LNCaP clone FGC (cell line): ENCODE results near the gene DLX4.

Source experiments
- DNase-seq: peaks from one replicate; pipeline ENCODE4 v3.0.0-alpha.2; 2011; ENCODE audit warnings: low read depth
- H3K4me3 ChIP-seq: 2 replicates; pipeline ENCODE4 v1.5.1; 2011; ENCODE audit warnings: mild to moderate bottlenecking, low read depth, low read length, control low read depth
- CTCF ChIP-seq: IDR thresholded peaks from 2 replicates; pipeline ENCODE4 v1.5.1; 2012; ENCODE audit warnings: mild to moderate bottlenecking; ENCODE audit not compliant: control insufficient read depth, insufficient read depth; ENCODE audit errors: extremely low read depth

DLX4 gene

GRCh38 chr17:49986396-49987289 is 17.7 kb downstream of the DLX4 start:
- no peak for TF ChIP-seq CTCF
- DNase-seq: no peak
- no peak overlapping the region for H3K4me3 ChIP-seq

- DNase-seq: no peak
- no peak overlapping the region for H3K4me3 ChIP-seq
- no peak for TF ChIP-seq CTCF
Measured at GRCh38 chr17:49987290-49987585, 18.2 kb downstream of the DLX4 start.

- no peak for TF ChIP-seq CTCF
- DNase-seq: peak; percentile 69
- H3K4me3 ChIP-seq: no peak overlapping the region
Measured at GRCh38 chr17:49987681-49988441, 18.9 kb downstream of the DLX4 start.

GRCh38 chr17:49989518-49989880 is 20.5 kb downstream of the DLX4 start:
- no peak overlapping the region for H3K4me3 ChIP-seq
- TF ChIP-seq CTCF: no peak
- DNase-seq: no peak

- DNase-seq: no peak
- no peak for TF ChIP-seq CTCF
- H3K4me3 ChIP-seq: no peak overlapping the region
Measured at GRCh38 chr17:49990331-49990730, 21.3 kb downstream of the DLX4 start.

GRCh38 chr17:49990921-49991320 is 21.9 kb downstream of the DLX4 start:
- no peak for TF ChIP-seq CTCF
- H3K4me3 ChIP-seq: no peak overlapping the region
- no peak for DNase-seq
